ENCODE results near the gene CHN1.

CHN1 gene

GRCh38 chr2:174918886-174919526 is 86.2 kb downstream of the CHN1 start:
- DNase-seq = no peak

- no peak for DNase-seq
Measured at GRCh38 chr2:174916270-174916930, 88.8 kb downstream of the CHN1 start.

- DNase-seq = no peak
Measured at GRCh38 chr2:174914853-174915760, 90.1 kb downstream of the CHN1 start.

GRCh38 chr2:174908284-174908683 is 96.9 kb downstream of the CHN1 start:
- DNase-seq = no peak

GRCh38 chr2:174903264-174903556 is 102.0 kb downstream of the CHN1 start:
- no peak for DNase-seq

GRCh38 chr2:174902506-174903263 is 102.5 kb downstream of the CHN1 start:
- no peak for DNase-seq

- no peak for DNase-seq
Measured at GRCh38 chr2:174901075-174901474, 104.1 kb downstream of the CHN1 start.

GRCh38 chr2:174897286-174897685 is 107.9 kb downstream of the CHN1 start:
- DNase-seq = no peak

GRCh38 chr2:174893018-174893417 is 112.2 kb downstream of the CHN1 start:
- DNase-seq = no peak

- no peak for DNase-seq
Measured at GRCh38 chr2:174892546-174892945, 112.6 kb downstream of the CHN1 start.

GRCh38 chr2:174888646-174889271 is 116.4 kb downstream of the CHN1 start:
- no peak for DNase-seq

GRCh38 chr2:174888146-174888545 is 117.0 kb downstream of the CHN1 start:
- no peak for DNase-seq

GRCh38 chr2:174882416-174882815 is 122.8 kb downstream of the CHN1 start:
- no peak for DNase-seq

- DNase-seq = no peak
Measured at GRCh38 chr2:174881678-174882077, 123.5 kb downstream of the CHN1 start.

- DNase-seq = no peak
Measured at GRCh38 chr2:174878537-174879147, 126.5 kb downstream of the CHN1 start.

- DNase-seq = no peak
Measured at GRCh38 chr2:174877751-174878150, 127.4 kb downstream of the CHN1 start.

- DNase-seq = no peak
Measured at GRCh38 chr2:174877301-174877700, 127.9 kb downstream of the CHN1 start.

GRCh38 chr2:174874085-174874484 is 131.1 kb downstream of the CHN1 start:
- no peak for DNase-seq

GRCh38 chr2:174873471-174873870 is 131.7 kb downstream of the CHN1 start:
- DNase-seq = no peak

- no peak for DNase-seq
Measured at GRCh38 chr2:174870787-174871186, 134.4 kb downstream of the CHN1 start.

GRCh38 chr2:174868878-174869277 is 136.3 kb downstream of the CHN1 start:
- DNase-seq = no peak

- DNase-seq = no peak
Measured at GRCh38 chr2:174866421-174866820, 138.8 kb downstream of the CHN1 start.
